GM12891 (cell line): ENCODE data around the gene SDHB.

ENCODE experiments used
- PAX5 ChIP-seq: IDR thresholded peaks from 2 replicates; pipeline ENCODE4 v1.6.1; 2011; ENCODE audit warnings: low read length, moderate library complexity, mild to moderate bottlenecking; ENCODE audit not compliant: insufficient read depth, severe bottlenecking
- POLR2A ChIP-seq: IDR thresholded peaks from 2 replicates; pipeline ENCODE4 v1.6.1; 2011; ENCODE audit warnings: low read depth, low read length, control low read depth
- POLR2AphosphoS5 ChIP-seq: IDR thresholded peaks from 2 replicates; pipeline ENCODE4 v1.6.1; 2011; ENCODE audit warnings: low read depth, low read length, control low read depth

GRCh38 chr1:17101261-17101660 is 47.4 kb upstream of the SDHB start:
- TF ChIP-seq POLR2AphosphoS5, result no peak
- no peak for TF ChIP-seq POLR2A
- TF ChIP-seq PAX5, result no peak
